HCT116 (cell line): ENCODE data around the gene U2AF2. TPM values are rescaled to one million over a fixed set of nuclear protein-coding genes. Genes with fewer than 3 reads are reported as not detected.

Experiments
- ATAC-seq: fragments of 200-7000 bp; cut with Tn5 transposase; 2 replicates; pipeline ENCODE4 v1.9.1; 2020; ENCODE audit warnings: mild to moderate bottlenecking, moderate library complexity
- BruUV-seq: library from RNA; stranded (reverse); fragments of 400-500 nt; replicated peaks from 2 replicates; lab custom pipeline; 2021; lab: Mats Ljungman, UMichigan
- CTCF ChIA-PET: fragments of 300-600 bp; sonication (Branson Sonifier 250); formaldehyde crosslinking; loops from one replicate; lab custom pipeline; 2021; ENCODE audit warnings: antibody characterized with exemption; lab: Charles Lee
- POLR2A ChIA-PET: fragments of 300-600, 350-600 bp; sonication (Branson Sonifier 250); formaldehyde crosslinking; loops from one replicate; lab custom pipeline; 2021; ENCODE audit warnings: antibody characterized with exemption; lab: Charles Lee
- RAD21 ChIA-PET, 2 experiments: fragments of 300-600 bp; sonication (Branson Sonifier 250); formaldehyde crosslinking; loops; one replicate each; lab custom pipeline; 2023; ENCODE audit warnings: low total read pairs in 2 of 2; ENCODE audit not compliant: uncharacterized antibody in 2 of 2, unreplicated experiment in 2 of 2, low non-redundant PET in 1 of 2; lab: Charles Lee
- DNase-seq: peaks from one replicate; pipeline ENCODE4 v3.0.0-alpha.2; 2010; ENCODE audit warnings: low read depth, low spot score
- H2AFZ ChIP-seq: fragments of 200-600 bp; shearing (Covaris generic), sonication (generic); 2 replicates; pipeline ENCODE4 v1.6.1; 2017; ENCODE audit warnings: low read depth, mixed run types, mixed read lengths, antibody characterized with exemption, low read length; ENCODE audit not compliant: poor library complexity, severe bottlenecking
- H3K27ac ChIP-seq: 2 replicates; pipeline ENCODE4 v1.5.1; 2012; ENCODE audit warnings: low read depth, low read length
- H3K27me3 ChIP-seq: fragments of 200-600 bp; sonication (generic); 2 replicates; pipeline ENCODE4 v1.6.1; 2016; ENCODE audit warnings: mixed run types, low read length, mixed read lengths; ENCODE audit not compliant: insufficient read depth
- H3K36me3 ChIP-seq, 2 experiments: fragments of 200-500 bp in 1 of 2; fragments of 200-600 bp in 1 of 2; sonication (Bioruptor generic) in 1 of 2; sonication (generic) in 1 of 2; 2 replicates each; pipeline versions ENCODE4 v1.5.1 to v1.6.1; 2014 to 2016; ENCODE audit warnings: low read length in 2 of 2, inconsistent platforms in 1 of 2, mixed read lengths in 1 of 2, mixed run types in 1 of 2; ENCODE audit not compliant: insufficient read depth in 2 of 2, control insufficient read depth in 1 of 2
- H3K4me1 ChIP-seq, 2 experiments: fragments of 200-600 bp in 1 of 2; sonication (generic) in 1 of 2; 2 replicates each; pipeline versions ENCODE4 v1.5.1 to v1.6.1; 2012 to 2017; ENCODE audit warnings: low read length in 2 of 2, inconsistent platforms in 1 of 2, mild to moderate bottlenecking in 1 of 2, mixed read lengths in 1 of 2, mixed run types in 1 of 2, moderate library complexity in 1 of 2; ENCODE audit not compliant: insufficient read depth in 2 of 2, control insufficient read depth in 1 of 2
- H3K4me2 ChIP-seq: fragments of 200-600 bp; sonication (generic); 2 replicates; pipeline ENCODE4 v1.6.1; 2017; ENCODE audit warnings: mixed run types, low read length, mixed read lengths
- H3K4me3 ChIP-seq, 2 experiments: fragments of 200-600 bp in 1 of 2; sonication (generic) in 1 of 2; replicated peaks in 1 of 2; 2 replicates each; pipeline ENCODE4 v1.5.1; 2011 to 2016; ENCODE audit warnings: low read length in 2 of 2, control low read depth in 1 of 2, low read depth in 1 of 2, mild to moderate bottlenecking in 1 of 2, mixed read lengths in 1 of 2, mixed run types in 1 of 2
- H3K79me2 ChIP-seq: fragments of 200-600 bp; sonication (generic); 2 replicates; pipeline ENCODE4 v1.6.1; 2017; ENCODE audit warnings: mild to moderate bottlenecking, mixed run types, low read length, moderate library complexity, mixed read lengths; ENCODE audit not compliant: insufficient read depth
- H3K9ac ChIP-seq: fragments of 200-600 bp; sonication (generic); 2 replicates; pipeline ENCODE4 v1.6.1; 2016; ENCODE audit warnings: low read length, mixed read lengths
- H3K9me2 ChIP-seq: fragments of 200-600 bp; sonication (generic), shearing (Covaris generic); 2 replicates; pipeline ENCODE4 v1.6.1; 2017; ENCODE audit warnings: mixed run types, mild to moderate bottlenecking, moderate library complexity; ENCODE audit not compliant: insufficient read depth
- H3K9me3 ChIP-seq, 2 experiments: fragments of 200-500 bp in 1 of 2; fragments of 200-600 bp in 1 of 2; sonication (Bioruptor generic) in 1 of 2; sonication (generic) in 1 of 2; 2 replicates each; pipeline ENCODE4 v1.6.1; 2014 to 2017; ENCODE audit warnings: low read length in 2 of 2, mixed read lengths in 2 of 2, inconsistent platforms in 1 of 2, low read depth in 1 of 2, mild to moderate bottlenecking in 1 of 2, mixed run types in 1 of 2, moderate library complexity in 1 of 2; ENCODE audit not compliant: control insufficient read depth in 1 of 2, insufficient read depth in 1 of 2
- H4K20me1 ChIP-seq: fragments of 200-600 bp; sonication (generic), shearing (Covaris generic); 2 replicates; pipeline ENCODE4 v1.6.1; 2017; ENCODE audit warnings: mixed run types, mild to moderate bottlenecking, moderate library complexity; ENCODE audit not compliant: insufficient read depth
- CBX3 ChIP-seq: IDR thresholded peaks from 2 replicates; pipeline ENCODE4 v1.6.1; 2012; ENCODE audit warnings: low read depth
- CEBPB ChIP-seq: IDR thresholded peaks from 2 replicates; pipeline ENCODE4 v1.6.1; 2012; ENCODE audit warnings: low read depth
- ELF1 ChIP-seq: IDR thresholded peaks from 2 replicates; pipeline ENCODE4 v1.6.1; 2012; ENCODE audit warnings: low read depth, borderline replicate concordance
- EZH2 ChIP-seq: fragments of 200-600 bp; sonication (generic); IDR thresholded peaks from 2 replicates; pipeline ENCODE4 v1.6.1; 2017; ENCODE audit warnings: antibody characterized with exemption, mixed run types
- EZH2phosphoT487 ChIP-seq: fragments of 200-600 bp; IDR thresholded peaks from 2 replicates; pipeline ENCODE4 v1.6.1; 2018; ENCODE audit warnings: antibody characterized with exemption, borderline replicate concordance
- JUND ChIP-seq: IDR thresholded peaks from 2 replicates; pipeline ENCODE4 v1.6.1; 2012
- POLR2AphosphoS5 ChIP-seq: IDR thresholded peaks from 2 replicates; pipeline ENCODE4 v1.6.1; 2011; ENCODE audit warnings: mild to moderate bottlenecking, low read depth, low read length, moderate library complexity
- RAD21 ChIP-seq: IDR thresholded peaks from 2 replicates; pipeline ENCODE4 v1.6.1; 2012; ENCODE audit warnings: low read depth, mild to moderate bottlenecking
- SIN3A ChIP-seq: IDR thresholded peaks from 2 replicates; pipeline ENCODE4 v1.6.1; 2012; ENCODE audit warnings: low read depth
- SRF ChIP-seq: IDR thresholded peaks from 2 replicates; pipeline ENCODE4 v1.6.1; 2012; ENCODE audit warnings: low read depth
- TCF7L2 ChIP-seq: IDR thresholded peaks from 2 replicates; pipeline ENCODE4 v1.7.0; 2011; ENCODE audit warnings: borderline replicate concordance, inconsistent platforms; ENCODE audit not compliant: insufficient read depth, insufficient read length; ENCODE audit errors: extremely low read depth
- intact Hi-C: fragments of 100-400 bp; cut with micrococcal nuclease; formaldehyde crosslinking; loops from 2 replicates; pipeline ENCODE4 v1.10.0; 2022
- total RNA-seq: library from RNA; stranded (reverse); gene quantifications from one replicate; pipeline ENCODE4 v1.2.1, GENCODE V29; 2021; ENCODE audit not compliant: unreplicated experiment
- TF ChIP-seq, protein P1 (sequence below): IDR thresholded peaks from 2 replicates; pipeline ENCODE4 v1.6.1; 2011; ENCODE audit warnings: mild to moderate bottlenecking, low read length, moderate library complexity; ENCODE audit not compliant: insufficient replicate concordance; ENCODE audit errors: extremely low read depth
- TF ChIP-seq, protein P2 (sequence below): IDR thresholded peaks from 2 replicates; pipeline ENCODE4 v1.6.1; 2012; ENCODE audit warnings: low read depth

Gene U2AF2
- total RNA-seq, 1 experiment from 2014 or later = 259 TPM

GRCh38 chr19:55711719-55712118 lies 56.9 kb downstream of the U2AF2 start:
- Histone ChIP-seq H3K9ac (no peak overlapping the region), H3K27ac (no peak overlapping the region), H4K20me1 (no peaks in the 10 kb centered on the region), H3K9me2 (no peaks in the 10 kb centered on the region), H3K27me3 (peaks cover 10% of the 10 kb centered on the region; the same call in 1 of the 2 replicates), H2AFZ (no peak overlapping the region), H3K79me2 (no peaks in the 10 kb centered on the region)
- DNase-seq (no peak), ATAC-seq (no peak)
- CTCF ChIA-PET = no interaction called here
- intact Hi-C loops = no loop called here
- TF ChIP-seq POLR2AphosphoS5 = no peak
- TF ChIP-seq ELF1 = no peak
- TF ChIP-seq SRF = no peak
- no peak for TF ChIP-seq EZH2phosphoT487
- no peak for TF ChIP-seq JUND
- no peak for TF ChIP-seq RAD21
- TF ChIP-seq, all 23 proteins: peak for 0
- ChIA-PET POLR2A (no interaction called here), RAD21 (no interaction called here)
- Histone ChIP-seq H3K4me2 (no peak overlapping the region), H3K9me3 (no peaks in the 10 kb centered on the region), H3K36me3 (no peaks in the 10 kb centered on the region), H3K4me1 (no peaks in the 10 kb centered on the region), H3K4me3 (no peak overlapping the region)
- no TSS peak for BruUV-seq

- intact Hi-C loops = no loop called here
- no peak for TF ChIP-seq EZH2
- TF ChIP-seq CBX3 = no peak
- TF ChIP-seq SIN3A = no peak
- TF ChIP-seq, protein P1, sequence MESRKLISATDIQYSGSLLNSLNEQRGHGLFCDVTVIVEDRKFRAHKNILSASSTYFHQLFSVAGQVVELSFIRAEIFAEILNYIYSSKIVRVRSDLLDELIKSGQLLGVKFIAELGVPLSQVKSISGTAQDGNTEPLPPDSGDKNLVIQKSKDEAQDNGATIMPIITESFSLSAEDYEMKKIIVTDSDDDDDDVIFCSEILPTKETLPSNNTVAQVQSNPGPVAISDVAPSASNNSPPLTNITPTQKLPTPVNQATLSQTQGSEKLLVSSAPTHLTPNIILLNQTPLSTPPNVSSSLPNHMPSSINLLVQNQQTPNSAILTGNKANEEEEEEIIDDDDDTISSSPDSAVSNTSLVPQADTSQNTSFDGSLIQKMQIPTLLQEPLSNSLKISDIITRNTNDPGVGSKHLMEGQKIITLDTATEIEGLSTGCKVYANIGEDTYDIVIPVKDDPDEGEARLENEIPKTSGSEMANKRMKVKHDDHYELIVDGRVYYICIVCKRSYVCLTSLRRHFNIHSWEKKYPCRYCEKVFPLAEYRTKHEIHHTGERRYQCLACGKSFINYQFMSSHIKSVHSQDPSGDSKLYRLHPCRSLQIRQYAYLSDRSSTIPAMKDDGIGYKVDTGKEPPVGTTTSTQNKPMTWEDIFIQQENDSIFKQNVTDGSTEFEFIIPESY = no peak
- TF ChIP-seq, protein P2, sequence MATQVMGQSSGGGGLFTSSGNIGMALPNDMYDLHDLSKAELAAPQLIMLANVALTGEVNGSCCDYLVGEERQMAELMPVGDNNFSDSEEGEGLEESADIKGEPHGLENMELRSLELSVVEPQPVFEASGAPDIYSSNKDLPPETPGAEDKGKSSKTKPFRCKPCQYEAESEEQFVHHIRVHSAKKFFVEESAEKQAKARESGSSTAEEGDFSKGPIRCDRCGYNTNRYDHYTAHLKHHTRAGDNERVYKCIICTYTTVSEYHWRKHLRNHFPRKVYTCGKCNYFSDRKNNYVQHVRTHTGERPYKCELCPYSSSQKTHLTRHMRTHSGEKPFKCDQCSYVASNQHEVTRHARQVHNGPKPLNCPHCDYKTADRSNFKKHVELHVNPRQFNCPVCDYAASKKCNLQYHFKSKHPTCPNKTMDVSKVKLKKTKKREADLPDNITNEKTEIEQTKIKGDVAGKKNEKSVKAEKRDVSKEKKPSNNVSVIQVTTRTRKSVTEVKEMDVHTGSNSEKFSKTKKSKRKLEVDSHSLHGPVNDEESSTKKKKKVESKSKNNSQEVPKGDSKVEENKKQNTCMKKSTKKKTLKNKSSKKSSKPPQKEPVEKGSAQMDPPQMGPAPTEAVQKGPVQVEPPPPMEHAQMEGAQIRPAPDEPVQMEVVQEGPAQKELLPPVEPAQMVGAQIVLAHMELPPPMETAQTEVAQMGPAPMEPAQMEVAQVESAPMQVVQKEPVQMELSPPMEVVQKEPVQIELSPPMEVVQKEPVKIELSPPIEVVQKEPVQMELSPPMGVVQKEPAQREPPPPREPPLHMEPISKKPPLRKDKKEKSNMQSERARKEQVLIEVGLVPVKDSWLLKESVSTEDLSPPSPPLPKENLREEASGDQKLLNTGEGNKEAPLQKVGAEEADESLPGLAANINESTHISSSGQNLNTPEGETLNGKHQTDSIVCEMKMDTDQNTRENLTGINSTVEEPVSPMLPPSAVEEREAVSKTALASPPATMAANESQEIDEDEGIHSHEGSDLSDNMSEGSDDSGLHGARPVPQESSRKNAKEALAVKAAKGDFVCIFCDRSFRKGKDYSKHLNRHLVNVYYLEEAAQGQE = no peak
- no peak for TF ChIP-seq RAD21
- TF ChIP-seq TCF7L2 = no peak
- TF ChIP-seq CEBPB = no peak
Observed at GRCh38 chr19:55712804-55713631, 58.2 kb downstream of the U2AF2 start.

More at GRCh38 chr19:55712804-55713631, 58.2 kb downstream of the U2AF2 start:
- Histone ChIP-seq H3K27ac (no peak overlapping the region), H3K9me3 (no peaks in the 10 kb centered on the region), H3K9ac (no peak overlapping the region), H3K27me3 (peaks cover 11% of the 10 kb centered on the region; the same call in 1 of the 2 replicates), H3K4me2 (no peak overlapping the region), H4K20me1 (no peaks in the 10 kb centered on the region), H3K4me1 (no peaks in the 10 kb centered on the region), H3K36me3 (no peaks in the 10 kb centered on the region), H2AFZ (no peak overlapping the region), H3K9me2 (no peaks in the 10 kb centered on the region), H3K4me3 (no peak overlapping the region), H3K79me2 (no peaks in the 10 kb centered on the region)
- ATAC-seq (no peak), DNase-seq (no peak)
- CTCF ChIA-PET = no interaction called here
- no TSS peak for BruUV-seq
- POLR2A ChIA-PET = no interaction called here
- RAD21 ChIA-PET = no interaction called here
